Measurements from ENCODE around the gene TSHZ2.
A peak's percentile ranks its signal among the peaks of the same experiment; 100 is the strongest.
"Not testable (repeated sequence)": the region's sequence is repeated elsewhere in the genome, so short reads cannot be mapped to it uniquely, and the experiment has no call there.

The TSHZ2 gene

DNA sequence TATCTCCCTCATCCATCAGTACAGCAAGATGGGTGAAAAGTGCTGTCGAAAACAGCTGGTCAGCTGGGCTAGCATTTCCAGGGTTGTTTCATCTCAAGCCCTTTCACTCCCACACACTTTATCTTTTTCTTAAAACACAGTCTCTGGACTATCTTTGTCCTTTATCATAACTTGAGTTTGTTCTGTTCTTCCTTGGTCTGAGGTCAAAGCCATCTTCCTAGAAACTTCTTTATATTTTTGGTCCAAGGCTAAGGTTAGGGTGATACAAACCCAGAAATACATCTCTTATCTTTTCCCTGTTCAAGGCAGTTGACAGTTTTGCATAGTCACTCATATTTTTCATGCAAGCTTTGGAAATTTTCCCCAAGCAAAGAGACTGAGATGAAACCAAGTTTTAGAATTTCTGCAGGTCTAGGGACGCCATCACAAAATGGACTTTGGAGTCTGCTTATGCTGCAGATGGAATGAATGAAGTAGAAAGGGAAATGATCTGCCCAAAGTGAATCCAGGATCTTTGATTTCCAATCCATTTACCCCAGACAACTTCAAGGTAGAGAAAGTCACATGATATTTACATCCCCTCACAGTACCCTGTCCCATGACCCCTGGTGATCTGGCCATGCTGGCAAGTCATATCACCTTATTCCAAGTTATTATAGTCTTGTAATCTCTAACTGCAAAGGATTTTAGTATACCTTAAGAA, 324.4 kb downstream of the TSHZ2 start:
- no peak for DNase-seq

- DNase-seq: no peak
Observed at GRCh38 chr20:53297154-53297529, 325.0 kb downstream of the TSHZ2 start.

GRCh38 chr20:53298260-53298659, 326.1 kb downstream of the TSHZ2 start:
- DNase-seq: no peak

GRCh38 chr20:53298911-53299310, 326.8 kb downstream of the TSHZ2 start:
- DNase-seq: no peak

DNA sequence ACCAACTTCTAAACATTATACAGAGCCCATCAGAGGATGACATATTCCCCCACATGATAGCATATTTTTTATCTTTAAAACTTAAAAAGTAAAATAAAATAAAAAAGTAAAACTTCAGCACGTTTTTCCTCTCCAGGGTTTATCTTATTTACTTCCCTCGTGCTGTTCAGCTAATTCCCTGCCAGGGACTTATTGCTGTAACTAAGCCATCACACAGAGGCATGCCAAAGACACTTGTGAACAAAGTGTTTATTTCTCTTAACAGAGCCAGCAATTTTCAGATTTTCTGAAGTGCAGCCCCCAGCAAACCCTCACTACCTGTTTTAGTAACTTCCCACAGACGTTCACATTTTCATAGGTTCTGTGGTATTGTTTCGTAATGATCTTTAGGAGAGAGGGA, 327.7 kb downstream of the TSHZ2 start:
- no peak for DNase-seq

DNA sequence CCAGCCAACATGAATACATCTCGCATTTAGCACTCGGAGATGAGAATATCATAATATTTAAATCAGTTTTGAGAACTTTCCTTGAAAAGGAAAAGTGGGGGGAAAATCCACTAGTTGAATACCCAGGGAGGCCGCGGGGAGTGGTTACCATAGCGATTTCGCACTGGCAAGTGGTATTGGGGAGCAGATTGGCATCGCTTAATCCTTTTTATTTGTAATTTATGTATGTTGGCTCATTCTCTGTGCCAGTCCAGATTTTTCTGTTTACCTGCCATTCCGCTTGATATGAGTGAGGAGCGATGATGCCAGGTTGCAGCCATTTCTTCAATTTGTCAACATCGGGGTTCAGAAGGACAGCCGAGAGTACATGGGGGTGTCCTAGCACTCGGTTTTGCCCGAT, 329.7 kb downstream of the TSHZ2 start:
- DNase-seq: no peak

GRCh38 chr20:53302695-53303412, 330.7 kb downstream of the TSHZ2 start:
- no peak for DNase-seq

DNA sequence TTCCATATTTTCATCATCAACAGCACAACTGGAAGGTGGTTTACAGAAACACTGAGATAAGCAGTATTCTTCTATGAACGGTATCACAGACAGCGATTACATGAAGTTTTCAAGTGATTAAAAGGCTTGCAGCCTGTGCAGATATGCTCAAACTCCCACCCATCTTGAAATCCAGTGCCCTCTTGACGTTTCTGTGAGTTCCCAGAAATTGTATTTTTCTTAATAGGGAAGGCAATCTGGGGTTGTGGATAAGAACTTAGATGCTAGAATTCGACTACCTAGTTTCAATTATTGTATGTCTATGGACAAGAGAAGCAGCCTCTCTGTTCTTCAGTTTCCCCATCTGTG, 331.2 kb downstream of the TSHZ2 start:
- DNase-seq: no peak

DNA sequence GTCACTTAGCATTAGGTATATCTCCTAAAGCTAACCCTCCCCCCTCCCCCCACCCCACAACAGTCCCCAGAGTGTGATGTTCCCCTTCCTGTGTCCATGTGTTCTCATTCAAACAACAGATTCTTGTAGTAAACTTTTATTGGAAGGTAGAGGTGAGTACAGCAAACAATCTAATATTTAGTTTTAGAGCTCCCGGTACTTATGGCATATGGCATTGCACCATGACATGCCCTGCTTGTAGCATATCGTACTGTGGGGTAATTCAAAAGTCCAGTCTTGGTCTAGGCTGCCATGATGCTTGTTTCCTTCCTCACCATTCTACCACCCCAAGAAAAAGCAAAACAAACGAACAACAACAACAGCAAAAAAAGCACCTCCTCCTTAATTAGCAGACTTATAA, 332.0 kb downstream of the TSHZ2 start:
- no peak for DNase-seq

DNA sequence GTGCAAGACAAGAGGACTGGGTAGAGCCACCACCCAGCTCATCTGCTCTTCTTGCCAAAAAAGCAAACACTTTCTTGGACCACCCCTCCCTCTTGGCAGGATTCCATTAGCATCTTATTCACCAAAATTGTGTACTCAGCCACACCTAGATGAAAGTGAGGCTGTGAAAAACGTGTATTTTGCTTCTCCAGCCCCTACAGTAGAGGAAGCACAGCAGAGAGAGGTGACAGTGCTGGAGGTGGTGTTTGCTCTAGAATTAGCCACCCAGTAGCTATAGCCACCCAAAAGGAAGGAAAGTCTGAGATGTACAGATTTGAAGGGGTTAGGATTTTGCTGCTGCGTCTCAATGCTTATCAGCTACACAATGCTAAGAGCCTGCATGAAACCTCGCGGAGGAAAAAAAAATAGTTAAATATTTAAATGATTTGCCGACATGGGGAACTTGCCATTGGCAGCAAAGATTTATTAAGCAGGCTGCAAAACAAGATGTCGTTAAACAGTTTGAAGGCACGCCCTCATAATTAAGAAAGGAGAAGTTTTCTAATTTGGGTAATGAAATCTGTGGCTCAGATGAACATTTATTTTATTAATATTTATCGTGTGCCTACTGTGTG, 334.1 kb downstream of the TSHZ2 start:
- DNase-seq: no peak

DNA sequence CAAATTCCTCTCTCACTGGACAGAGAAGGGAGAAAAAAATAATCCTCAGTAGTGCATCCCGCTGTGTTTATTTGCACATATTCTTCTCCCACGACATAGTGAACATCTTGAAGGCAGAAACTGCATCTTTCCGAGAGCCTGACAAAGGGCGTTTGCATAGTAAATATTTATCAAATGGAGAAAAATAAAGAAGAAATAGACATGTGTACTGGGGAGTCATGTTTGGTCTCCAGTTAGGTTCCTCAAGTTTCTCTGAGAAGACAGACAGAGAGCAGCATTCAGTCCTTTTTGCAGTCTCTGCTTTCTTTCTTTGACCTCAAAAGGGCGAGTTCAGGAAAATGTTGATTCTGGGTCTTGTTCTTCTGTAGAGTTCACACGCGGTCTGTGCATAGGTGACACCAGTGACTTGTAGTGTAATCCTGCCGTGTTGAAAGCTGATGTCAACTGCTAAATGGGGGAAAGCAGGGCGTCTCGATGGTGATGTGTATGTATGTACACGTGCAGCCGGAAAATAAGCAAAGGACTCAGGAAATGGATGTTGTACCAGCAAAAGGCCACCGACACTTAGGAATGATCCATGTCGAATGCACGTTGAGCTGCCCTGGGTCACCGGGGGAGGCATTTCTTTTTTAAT, 335.9 kb downstream of the TSHZ2 start:
- no peak for DNase-seq

- no peak for DNase-seq
Observed at GRCh38 chr20:53309515-53309914, 337.4 kb downstream of the TSHZ2 start.

DNA sequence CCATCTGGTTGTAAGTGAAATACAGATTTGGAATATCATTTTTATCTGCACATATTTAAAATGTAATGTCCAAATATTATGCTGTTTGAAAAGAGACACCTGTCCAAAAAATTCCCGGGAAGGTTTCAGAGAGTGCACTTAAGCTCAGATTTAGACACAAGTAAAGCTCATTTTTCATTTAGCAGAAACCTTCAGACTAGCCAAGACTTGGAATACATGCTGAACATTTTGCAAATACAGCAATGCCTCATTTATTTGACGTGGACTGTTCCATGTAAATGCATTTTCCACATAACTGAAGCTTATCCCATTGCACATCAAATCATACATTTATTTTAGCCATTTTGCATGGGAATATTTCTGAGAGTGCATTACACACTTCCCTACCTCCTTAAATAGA, 340.8 kb downstream of the TSHZ2 start:
- no peak for DNase-seq

GRCh38 chr20:53316206-53316937, 344.2 kb downstream of the TSHZ2 start:
- no peak for DNase-seq

DNA sequence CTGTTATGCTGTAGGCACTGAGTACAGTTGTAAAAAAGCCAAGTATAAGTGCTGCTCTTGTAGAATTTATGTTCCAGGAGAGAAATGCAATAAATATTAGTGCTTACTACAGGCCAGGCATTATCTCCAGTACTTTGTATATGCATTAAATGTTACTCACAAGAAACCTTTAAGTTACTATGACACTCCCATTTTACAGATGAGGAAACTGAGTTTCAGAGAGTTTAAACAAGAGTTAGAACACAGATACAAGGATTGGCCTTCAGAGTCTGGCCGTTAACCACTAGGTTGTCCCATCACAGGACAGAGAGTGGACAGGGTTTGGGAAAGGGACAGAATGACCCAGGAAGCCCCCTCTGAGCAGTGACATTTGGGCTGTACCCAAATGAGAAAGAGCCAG, 347.0 kb downstream of the TSHZ2 start:
- DNase-seq: no peak

GRCh38 chr20:53319716-53320115, 347.6 kb downstream of the TSHZ2 start:
- no peak for DNase-seq

DNA sequence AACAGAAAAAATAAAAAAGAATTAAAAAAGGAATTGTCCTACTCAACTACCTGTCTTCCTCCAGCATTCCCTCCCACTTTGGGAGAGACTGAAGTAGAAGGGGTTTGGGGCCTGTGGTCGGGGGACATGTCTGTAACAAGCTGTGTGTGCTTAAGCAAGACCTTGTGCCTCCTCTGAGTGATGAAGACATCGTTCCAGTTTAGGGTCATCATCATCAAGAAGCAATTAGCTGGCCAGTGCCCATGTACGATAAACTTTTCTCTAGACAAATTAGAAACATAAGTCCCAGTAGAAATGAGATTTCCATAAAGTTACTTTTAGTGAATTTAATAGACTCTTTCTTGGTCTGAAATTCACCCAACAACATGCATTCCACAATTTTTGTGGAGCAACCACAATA, 348.5 kb downstream of the TSHZ2 start:
- no peak for DNase-seq

DNA sequence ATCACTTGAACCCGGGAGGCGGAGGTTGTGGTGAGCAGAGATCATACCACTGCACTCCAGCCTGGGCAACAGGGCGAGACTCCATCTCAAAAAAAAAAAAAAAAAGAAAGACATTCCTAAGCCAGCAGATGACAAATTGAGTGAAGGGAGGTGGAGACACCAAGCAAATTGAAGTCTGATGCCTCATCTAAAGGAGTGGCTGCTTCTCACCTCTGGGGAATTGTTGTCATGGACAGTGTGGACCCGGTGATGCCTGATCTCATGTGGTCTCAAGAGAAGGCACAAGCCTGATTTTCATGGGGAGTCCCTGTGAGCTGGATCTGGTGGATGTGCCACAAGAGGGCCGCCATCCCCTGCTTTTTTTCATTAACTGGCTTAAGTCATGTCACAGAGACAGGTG, 349.4 kb downstream of the TSHZ2 start:
- DNase-seq: no peak

DNA sequence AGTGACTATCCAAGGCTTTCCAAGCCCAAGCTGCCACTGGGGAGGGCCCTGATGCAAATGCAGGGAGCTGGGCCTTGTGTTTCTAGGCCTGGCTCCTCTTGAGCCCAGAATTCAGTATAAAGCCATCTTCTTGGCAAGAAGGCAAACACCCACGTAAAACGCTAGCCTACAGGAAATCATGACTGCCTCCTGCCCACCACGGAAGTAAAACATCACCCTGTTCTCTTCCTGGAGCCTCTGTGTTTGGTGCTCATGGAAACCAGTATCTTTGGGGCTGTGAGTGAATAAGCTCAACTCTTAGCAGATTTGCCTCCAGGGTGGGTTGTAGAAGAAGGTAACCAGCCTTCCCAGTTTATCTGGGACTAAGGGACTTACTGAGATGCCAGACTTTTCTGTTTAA, 350.5 kb downstream of the TSHZ2 start:
- DNase-seq: peak; percentile 19

GRCh38 chr20:53323460-53323859, 351.3 kb downstream of the TSHZ2 start:
- not testable (repeated sequence) for DNase-seq

- no peak for DNase-seq
Observed at GRCh38 chr20:53324816-53325215, 352.7 kb downstream of the TSHZ2 start.

DNA sequence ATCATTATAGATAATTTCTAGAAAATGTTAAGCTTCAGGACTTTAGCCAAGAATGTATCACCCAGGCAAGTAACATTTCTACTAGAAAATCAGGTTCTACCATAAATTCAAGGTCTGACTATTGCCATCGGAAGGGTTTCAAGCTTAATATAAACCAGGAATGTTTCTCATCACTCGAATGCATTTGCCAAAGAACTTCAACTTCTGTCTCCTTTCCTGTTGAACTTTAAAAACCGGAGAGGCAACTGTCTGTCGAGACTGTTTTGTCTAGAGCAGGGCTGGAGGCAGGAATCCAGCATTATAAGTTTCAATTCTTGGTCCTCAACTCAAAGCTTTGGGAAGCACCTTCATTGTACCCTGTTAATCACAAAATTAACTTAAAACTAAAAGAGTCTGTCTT, 356.8 kb downstream of the TSHZ2 start:
- no peak for DNase-seq

GRCh38 chr20:53329781-53330180, 357.6 kb downstream of the TSHZ2 start:
- DNase-seq: no peak

All from activated CD8-positive, alpha-beta memory T cell treated with anti-CD3 and anti-CD28 coated beads, Interleukin-2, amount 50 U/mL, for 4 hours (primary cell).